Esophagus squamous epithelium (tissue), 5 donors: ENCODE results near the gene INTS1. TPM values are rescaled to one million over a fixed set of nuclear protein-coding genes. Genes with fewer than 3 reads are reported as not detected.

Experiments used
- DNase-seq: peaks from one replicate; lab custom pipeline; 2025; lab: John Stamatoyannopoulos, UW
- H3K27ac ChIP-seq, 4 donors: fragments of 200-600 bp; sonication (generic); one replicate each; pipeline ENCODE4 v1.5.1; 2016 to 2019; ENCODE audit warnings: mild to moderate bottlenecking in 1 of 4
- H3K27me3 ChIP-seq, 4 donors: fragments of 200-600 bp; sonication (generic); 1 replicate in 3 of 4; 2 replicates in 1 of 4; pipeline versions ENCODE4 v1.5.1 to v1.6.0; 2017 to 2021; ENCODE audit warnings: antibody characterized with exemption in 1 of 4
- H3K36me3 ChIP-seq, 3 donors: fragments of 200-600 bp; sonication (generic); one replicate each; pipeline ENCODE4 v1.5.1; 2016 to 2019
- H3K4me1 ChIP-seq, 3 donors: fragments of 200-600 bp; sonication (generic); one replicate each; pipeline ENCODE4 v1.5.1; 2017 to 2019
- H3K4me3 ChIP-seq, 4 donors: fragments of 200-600 bp; sonication (generic); 1 replicate in 3 of 4; 2 replicates in 1 of 4; pipeline ENCODE4 v1.5.1; 2016 to 2019; ENCODE audit warnings: mild to moderate bottlenecking in 2 of 4, moderate library complexity in 1 of 4
- H3K9me3 ChIP-seq, 3 donors: fragments of 200-600 bp; sonication (generic); one replicate each; pipeline ENCODE4 v1.5.1; 2016 to 2019
- POLR2A ChIP-seq, 4 donors: fragments of 450-650 bp; IDR thresholded peaks; one replicate each; pipeline ENCODE4 v1.6.1; 2017; ENCODE audit warnings: antibody characterized with exemption in 4 of 4, mild to moderate bottlenecking in 4 of 4, moderate library complexity in 3 of 4
- WGBS, 2 donors: methylation state at CpG; one replicate each; pipeline ENCODE4 v1.1.5; 2018; 5-methylcytosine and 5-hydroxymethylcytosine counted together
- intact Hi-C: fragments of 100-400 bp; cut with DNase I; formaldehyde crosslinking; loops from one replicate; pipeline ENCODE4 v1.15.0; 2022
- total RNA-seq, 4 donors: library from RNA; depleted of rRNA; stranded (reverse); fragments of >200 nt; gene quantifications; one replicate each; pipeline ENCODE4 v1.1.0, GENCODE V29; 2016
- TF ChIP-seq, protein P1 (sequence below), 6 experiments: fragments of 450-650 bp in 4 of 6; fragments of 200-600 bp in 2 of 6; sonication (generic) in 2 of 6; IDR thresholded peaks; one replicate each; pipeline ENCODE4 v1.5.1; 2016 to 2019; ENCODE audit warnings: antibody characterized with exemption in 6 of 6, mild to moderate bottlenecking in 4 of 6, moderate library complexity in 4 of 6
- donor health status: DM: yes; HTN: yes; CAD: no.

INTS1 gene
- total RNA-seq, 4 donors from 2014 or later, result 27.8 to 45.3 (median 36.6) TPM

DNA sequence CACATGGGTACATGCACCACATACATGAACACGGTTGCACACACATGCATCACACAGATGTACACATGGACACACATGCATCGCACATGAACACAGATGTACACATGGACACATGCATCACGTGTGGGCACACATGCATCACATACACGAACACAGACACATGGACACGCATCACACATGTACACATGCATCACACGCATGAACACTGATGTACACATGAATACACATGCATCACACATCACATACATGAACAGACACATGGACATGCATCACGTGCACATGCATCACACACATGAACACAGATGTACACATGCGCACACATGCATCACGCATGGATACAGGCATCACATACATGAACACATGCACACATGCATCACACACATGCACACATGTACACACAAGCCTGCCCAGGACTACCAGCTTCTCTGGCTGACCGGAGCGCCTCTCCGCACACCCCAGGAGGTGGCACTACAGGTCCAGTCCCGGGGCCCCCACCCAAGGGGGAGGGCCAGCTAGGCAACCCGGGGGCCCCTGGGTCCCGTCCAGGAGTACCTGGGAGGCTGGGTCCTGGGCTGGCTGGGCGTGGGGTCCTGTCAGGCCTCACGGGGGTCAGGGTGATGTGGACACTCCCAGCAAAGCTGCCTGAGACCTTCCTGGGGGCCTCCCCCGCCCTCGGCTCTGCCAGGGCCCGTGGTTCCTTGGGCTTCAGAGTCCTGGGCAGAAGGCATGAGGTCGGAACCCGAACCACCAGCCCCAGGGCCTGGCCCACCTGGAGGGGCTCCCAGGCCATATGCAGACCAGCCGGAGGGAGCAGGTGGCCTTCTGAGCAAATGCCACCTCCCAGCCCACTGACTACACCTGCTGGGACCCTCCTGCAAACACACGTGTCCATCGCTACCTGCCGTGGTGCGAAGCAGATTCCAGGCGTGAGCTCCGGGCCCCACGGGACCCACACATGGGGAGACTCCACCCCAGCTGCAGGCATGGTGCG is 64.5 kb downstream of the INTS1 start:
- 81 to 84% methylated on average over 11 to 16 of the region's 31 CpGs for WGBS, 2 donors
- no peak for DNase-seq
- Histone ChIP-seq H3K4me3 (no peak overlapping the region), H3K27me3 (no peaks in the 10 kb centered on the region), H3K4me1 (no peaks in the 10 kb centered on the region), H3K36me3 (peaks cover 12 to 86% (median 15%) of the 10 kb centered on the region in 3 donors), H3K9me3 (no peaks in the 10 kb centered on the region), H3K27ac (no peak overlapping the region)
- intact Hi-C loops, result no loop called here
- TF ChIP-seq, protein P1, sequence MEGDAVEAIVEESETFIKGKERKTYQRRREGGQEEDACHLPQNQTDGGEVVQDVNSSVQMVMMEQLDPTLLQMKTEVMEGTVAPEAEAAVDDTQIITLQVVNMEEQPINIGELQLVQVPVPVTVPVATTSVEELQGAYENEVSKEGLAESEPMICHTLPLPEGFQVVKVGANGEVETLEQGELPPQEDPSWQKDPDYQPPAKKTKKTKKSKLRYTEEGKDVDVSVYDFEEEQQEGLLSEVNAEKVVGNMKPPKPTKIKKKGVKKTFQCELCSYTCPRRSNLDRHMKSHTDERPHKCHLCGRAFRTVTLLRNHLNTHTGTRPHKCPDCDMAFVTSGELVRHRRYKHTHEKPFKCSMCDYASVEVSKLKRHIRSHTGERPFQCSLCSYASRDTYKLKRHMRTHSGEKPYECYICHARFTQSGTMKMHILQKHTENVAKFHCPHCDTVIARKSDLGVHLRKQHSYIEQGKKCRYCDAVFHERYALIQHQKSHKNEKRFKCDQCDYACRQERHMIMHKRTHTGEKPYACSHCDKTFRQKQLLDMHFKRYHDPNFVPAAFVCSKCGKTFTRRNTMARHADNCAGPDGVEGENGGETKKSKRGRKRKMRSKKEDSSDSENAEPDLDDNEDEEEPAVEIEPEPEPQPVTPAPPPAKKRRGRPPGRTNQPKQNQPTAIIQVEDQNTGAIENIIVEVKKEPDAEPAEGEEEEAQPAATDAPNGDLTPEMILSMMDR (IDR thresholded peaks at IDR 0.05), result peak in 1 of 6 experiments; percentile 22
- TF ChIP-seq POLR2A (IDR thresholded peaks at IDR 0.05), result no peak

DNA sequence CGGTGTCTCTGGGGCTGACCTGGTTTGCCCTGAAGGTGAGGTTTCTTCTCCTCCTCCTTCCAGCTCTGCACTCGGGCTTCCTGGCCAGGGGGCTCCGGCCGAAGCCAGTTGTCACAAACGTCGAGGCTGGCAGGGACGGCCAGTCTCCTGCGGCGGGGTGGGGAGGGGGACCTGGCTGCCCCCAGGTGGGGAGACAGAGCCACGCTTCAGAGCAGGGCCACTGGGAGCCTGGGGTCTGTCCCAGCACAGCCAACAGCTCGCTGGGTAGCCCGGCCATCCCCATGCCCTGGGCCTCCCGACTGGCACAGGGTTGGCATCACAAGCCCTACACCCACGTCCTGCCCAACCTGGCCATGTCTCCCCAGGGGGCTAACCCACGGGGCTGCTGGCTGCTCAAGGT is 65.4 kb downstream of the INTS1 start:
- intact Hi-C loops, result no loop called here
- Histone ChIP-seq H3K9me3 (no peaks in the 10 kb centered on the region), H3K36me3 (peaks cover 12 to 82% (median 15%) of the 10 kb centered on the region in 3 donors), H3K4me3 (no peak overlapping the region), H3K27me3 (no peaks in the 10 kb centered on the region), H3K4me1 (no peaks in the 10 kb centered on the region), H3K27ac (no peak overlapping the region)
- TF ChIP-seq POLR2A (IDR thresholded peaks at IDR 0.05), result no peak
- TF ChIP-seq, protein P1 (IDR thresholded peaks at IDR 0.05), result no peak
- no peak for DNase-seq
- WGBS, 2 donors, result 80% methylated on average over 2 of the region's 15 CpGs; no CpG with 5 or more reads in 1 of the 2 donors

DNA sequence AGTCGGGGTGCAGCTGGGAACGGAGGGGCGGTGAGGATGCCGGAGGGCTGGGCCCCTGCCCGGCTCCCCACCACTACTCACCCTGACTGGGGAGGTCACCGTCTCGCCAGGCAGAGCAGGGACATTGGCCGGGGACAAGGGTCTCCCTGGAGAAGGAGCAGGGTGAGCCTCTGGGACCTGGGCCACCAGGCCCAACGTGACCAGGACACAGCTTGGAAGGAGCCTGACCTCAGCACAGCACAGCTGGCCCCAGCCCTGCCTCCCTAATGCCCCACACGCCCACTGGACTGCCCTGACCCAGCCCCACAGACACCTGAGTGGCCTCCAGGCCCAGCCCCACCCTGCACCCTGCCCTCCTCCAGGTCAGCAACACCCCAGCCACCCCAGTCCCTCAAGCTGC is 66.0 kb downstream of the INTS1 start:
- Histone ChIP-seq H3K9me3 (no peaks in the 10 kb centered on the region), H3K27ac (no peak overlapping the region), H3K4me3 (no peak overlapping the region), H3K27me3 (no peaks in the 10 kb centered on the region), H3K4me1 (no peaks in the 10 kb centered on the region), H3K36me3 (peaks cover 12 to 82% (median 15%) of the 10 kb centered on the region in 3 donors)
- DNase-seq, result no peak
- intact Hi-C loops, result no loop called here
- no peak for TF ChIP-seq POLR2A (IDR thresholded peaks at IDR 0.05)
- TF ChIP-seq, protein P1 (IDR thresholded peaks at IDR 0.05), result no peak
- 75% methylated on average over 2 of the region's 10 CpGs; no CpG with 5 or more reads in 1 of the 2 donors for WGBS, 2 donors

DNA sequence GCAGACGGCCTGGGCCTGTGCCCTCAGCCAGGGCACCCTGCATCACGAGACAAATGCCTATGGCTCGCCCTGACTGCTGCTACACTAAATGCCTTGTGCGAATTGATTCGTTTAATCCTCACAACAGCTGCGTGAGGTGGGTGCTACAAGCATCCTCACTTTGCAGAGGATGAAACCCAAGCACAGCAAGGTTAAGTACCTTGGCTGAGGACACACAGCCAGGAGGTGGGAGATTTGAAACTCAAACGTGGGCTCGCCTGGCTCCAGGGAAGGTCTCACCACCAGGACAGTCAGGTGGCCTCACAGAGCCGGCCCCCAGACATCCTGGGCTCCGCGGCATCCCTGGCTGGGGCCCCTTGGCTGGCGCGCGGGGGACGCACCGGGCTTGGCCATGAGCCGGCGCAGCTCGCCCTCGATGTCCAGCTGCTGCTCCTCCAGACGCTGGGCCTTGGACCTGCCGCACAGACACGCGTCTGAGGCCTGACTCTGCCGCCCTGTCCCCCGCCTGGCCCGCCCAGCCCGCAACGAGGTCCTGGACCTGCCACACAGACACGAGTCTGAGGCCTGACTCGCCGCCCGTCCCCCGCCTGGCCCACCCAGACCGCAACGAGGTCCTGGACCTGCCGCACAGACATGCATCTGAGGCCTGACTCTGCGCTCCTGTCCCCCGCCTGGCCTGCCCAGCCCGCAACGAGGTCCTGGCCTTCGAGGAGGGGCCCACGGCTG is 66.9 kb downstream of the INTS1 start:
- intact Hi-C loops, result no loop called here
- no peak for DNase-seq
- Histone ChIP-seq H3K36me3 (peaks cover 12 to 75% (median 15%) of the 10 kb centered on the region in 3 donors), H3K9me3 (no peaks in the 10 kb centered on the region), H3K27ac (no peak overlapping the region), H3K4me3 (no peak overlapping the region), H3K4me1 (peaks cover 0 to 7% (median 2%) of the 10 kb centered on the region in 3 donors), H3K27me3 (peaks cover 0 to 9% (median 0%) of the 10 kb centered on the region in 4 donors)
- TF ChIP-seq, protein P1 (IDR thresholded peaks at IDR 0.05), result no peak
- no peak for TF ChIP-seq POLR2A (IDR thresholded peaks at IDR 0.05)
- 85 to 93% methylated on average over 8 to 23 of the region's 43 CpGs for WGBS, 2 donors
